GM20000 (cell line): Measurements from ENCODE around the gene WDR88.
"Not testable (repeated sequence)": the region's sequence is repeated elsewhere in the genome, so short reads cannot be mapped to it uniquely, and the experiment has no call there.

Experiments
- DNase-seq: peaks from one replicate; pipeline ENCODE4 v3.0.0; 2012; ENCODE audit warnings: low spot score
- CTCF ChIP-seq: IDR thresholded peaks from 2 replicates; pipeline ENCODE4 v1.5.1; 2012; ENCODE audit warnings: mild to moderate bottlenecking, control low read depth; ENCODE audit errors: extremely low read depth, missing control alignments

Gene WDR88

DNA sequence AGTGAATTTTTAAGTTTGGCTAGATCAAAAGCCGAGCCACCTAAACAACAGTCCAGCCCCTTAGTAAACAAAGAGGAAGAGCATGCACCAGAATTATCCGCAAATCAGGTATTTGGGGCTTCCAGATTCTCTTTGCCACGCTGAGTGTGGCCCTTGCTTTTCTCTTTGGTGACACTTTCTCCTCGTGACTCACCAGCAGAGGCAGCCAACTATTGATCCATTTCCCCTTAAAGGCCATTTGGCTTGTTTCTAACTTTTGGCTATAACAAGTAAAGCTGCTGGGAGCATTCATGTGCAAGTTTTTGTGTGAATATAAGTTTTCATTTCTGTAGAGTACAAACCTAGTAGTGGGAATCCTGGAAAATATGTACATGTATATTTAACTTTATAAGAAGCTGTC is 17.6 kb upstream of the WDR88 start:
- no peak for TF ChIP-seq CTCF
- no peak for DNase-seq

DNA sequence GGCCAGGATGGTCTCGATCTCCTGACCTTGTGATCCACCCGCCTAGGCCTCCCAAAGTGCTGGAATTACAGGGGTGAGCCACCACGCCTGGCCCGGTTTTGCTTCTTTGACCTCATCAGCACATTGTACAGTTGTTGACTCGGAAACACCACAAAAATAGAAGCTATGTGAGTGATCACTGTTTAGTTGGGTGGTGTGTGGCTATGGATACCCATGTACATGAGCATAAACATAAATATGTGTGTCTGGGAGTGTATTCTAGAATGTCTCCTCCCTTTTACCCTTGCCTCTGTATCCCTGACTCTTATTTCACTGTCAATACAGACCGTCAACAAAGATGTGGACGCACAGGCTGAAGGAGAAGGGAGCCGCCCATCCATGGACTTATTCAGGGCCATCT is 14.4 kb upstream of the WDR88 start:
- no peak for TF ChIP-seq CTCF
- DNase-seq, result no peak

GRCh38 chr19:33118643-33119042 is 13.3 kb upstream of the WDR88 start:
- DNase-seq, result no peak
- no peak for TF ChIP-seq CTCF

DNA sequence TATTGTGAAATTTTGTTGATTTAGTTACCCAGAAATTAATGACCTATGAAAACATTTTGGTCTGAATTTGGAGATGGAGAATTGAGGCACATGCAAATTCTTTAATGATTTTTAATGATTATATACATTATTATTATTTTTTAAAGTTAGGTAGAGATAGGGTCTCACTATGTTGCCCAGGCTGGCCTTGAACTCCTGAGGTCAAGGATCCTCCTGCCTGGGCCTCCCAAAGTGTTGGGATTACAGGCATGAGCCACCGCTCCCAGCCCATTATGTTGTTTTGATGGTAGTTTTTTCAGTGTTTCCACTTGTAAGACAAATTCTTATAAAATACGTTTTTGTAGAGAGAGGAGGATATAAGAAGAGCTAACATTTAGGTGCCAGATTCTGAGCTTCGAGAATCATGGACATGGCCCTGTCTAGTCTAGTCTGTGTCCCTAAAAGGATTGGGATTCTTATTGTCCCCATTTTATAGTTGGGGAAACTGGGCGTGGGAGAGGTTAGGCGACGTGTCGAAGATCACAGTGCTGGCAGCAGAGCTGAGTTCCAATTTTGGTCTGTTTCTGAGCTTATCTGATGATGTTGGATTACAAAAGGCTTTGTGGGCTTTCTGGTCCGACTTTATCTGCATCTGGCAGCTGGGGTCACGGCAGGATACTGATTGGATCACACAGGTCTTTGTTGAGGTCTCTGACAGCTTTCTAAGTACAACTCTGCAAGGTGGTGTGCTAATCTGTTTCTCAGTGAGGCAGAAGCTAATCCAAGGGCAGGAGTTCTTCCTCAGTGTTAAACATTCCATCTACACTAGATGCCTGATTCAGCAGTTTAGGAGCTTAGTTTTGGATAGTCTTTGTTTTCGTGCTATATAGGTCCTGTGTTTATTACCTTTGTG is 7.5 kb upstream of the WDR88 start:
- DNase-seq, result no peak
- no peak for TF ChIP-seq CTCF

DNA sequence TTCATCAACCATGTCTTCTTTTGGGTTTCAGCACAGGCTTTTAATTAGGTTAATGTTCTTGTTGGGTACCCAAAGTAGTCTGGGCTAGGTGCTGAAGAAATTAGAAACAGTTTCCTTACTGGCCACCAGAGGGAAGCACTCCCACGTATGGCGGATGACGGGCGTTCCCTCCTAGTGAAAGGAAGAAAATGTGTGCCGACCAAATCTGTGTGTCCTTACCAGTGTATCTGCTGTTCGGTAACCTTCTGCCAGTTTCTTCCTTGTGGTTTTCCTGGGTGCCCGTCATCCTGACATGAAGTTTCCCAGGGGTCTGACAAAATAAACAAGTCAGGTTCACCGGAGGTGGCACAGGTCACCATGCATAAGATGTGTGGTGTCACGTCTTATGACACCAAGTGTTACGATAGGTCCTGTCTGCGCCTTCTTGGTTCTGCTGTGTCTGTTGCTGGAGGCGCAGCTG is 6.0 kb upstream of the WDR88 start:
- DNase-seq, result peak; percentile 84

DNA sequence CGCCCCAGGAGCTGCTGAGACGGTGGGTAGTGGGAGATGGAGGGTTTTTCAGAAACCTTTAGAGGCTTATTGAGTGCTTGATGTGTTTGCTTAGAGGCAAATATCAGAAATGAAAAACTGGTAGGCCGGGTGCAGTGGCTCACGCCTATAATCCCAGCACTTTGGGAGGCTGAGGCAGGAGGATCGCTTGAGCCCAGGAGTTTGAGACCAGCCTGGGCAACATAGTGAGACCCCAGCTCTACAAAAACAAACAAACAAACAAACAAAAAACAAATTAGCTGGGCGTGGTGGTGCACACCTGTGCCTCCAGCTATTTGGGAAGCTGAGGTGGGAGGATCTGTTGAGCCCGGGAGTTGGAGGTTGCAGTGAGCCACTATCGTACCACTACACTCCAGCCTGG is 5.2 kb upstream of the WDR88 start:
- not testable (repeated sequence) for DNase-seq

More for the DNA sequence above, 6.0 kb upstream of the WDR88 start:
- TF ChIP-seq CTCF, result peak; percentile 45

- no peak for DNase-seq
- TF ChIP-seq CTCF, result no peak
These were observed 2.0 kb upstream of the WDR88 start for GRCh38 chr19:33129901-33130300.

GRCh38 chr19:33130433-33130832 is 1.5 kb upstream of the WDR88 start:
- no peak for TF ChIP-seq CTCF
- DNase-seq, result no peak
